ENCODE data around the gene CCHCR1. TPM values are rescaled to one million over a fixed set of nuclear protein-coding genes. Genes with fewer than 3 reads are reported as not detected.

The CCHCR1 gene
- total and polyA plus RNA-seq, 2 experiments from 2014 or later: 19.8 to 46.7 TPM

GRCh38 chr6:31132806-31133205 is 24.8 kb downstream of the CCHCR1 start:
- peaks cover 4% of the 10 kb centered on the region; the same call in 2 of the 3 replicates for H3K9me3 Mint-ChIP-seq
- Histone ChIP-seq H3K4me3 (no peak overlapping the region), H2AFZ (no peak overlapping the region), H3K79me2 (replicated peaks; ENCODE audit: insufficient read depth) (no peaks in the 10 kb centered on the region), H4K20me1 (replicated peaks; ENCODE audit: insufficient read depth) (no peaks in the 10 kb centered on the region), H3K27me3 (ENCODE audit: insufficient read depth) (no peaks in the 10 kb centered on the region), H3K4me2 (no peak overlapping the region), H3F3A (replicated peaks; ENCODE audit: low read depth) (0 out of 2 replicates have a peak, but pooled peaks cover under 1% of the 10 kb centered on the region), H3K9me2 (ENCODE audit: insufficient read depth) (no peaks in the 10 kb centered on the region), H3K36me3 (ENCODE audit: insufficient read depth) (no peaks in the 10 kb centered on the region), H3K4me1 (ENCODE audit: insufficient read depth) (0 out of 2 replicates have a peak, but pooled peaks cover 4% of the 10 kb centered on the region), H3K27ac (ENCODE audit: low read depth) (no peak overlapping the region)
- H3K27me3 Mint-ChIP-seq (ENCODE audit: insufficient read depth, low read depth, poor library complexity): no peaks in the 10 kb centered on the region
- no peak overlapping the region for H3K4me3 Mint-ChIP-seq
- TF ChIP-seq STAT1 (IDR thresholded peaks at IDR 0.05; ENCODE audit: unreplicated experiment) (no peak), CTCF (conservative IDR thresholded peaks at IDR 0.05; ENCODE audit: low read depth in 2 of 2) (no peak), NANOG (IDR thresholded peaks at IDR 0.05; ENCODE audit: borderline replicate concordance) (no peak)
- 0 out of 3 replicates have a peak, but pooled peaks cover 3% of the 10 kb centered on the region for H3K36me3 Mint-ChIP-seq (ENCODE audit: low read depth)
- no peak for ATAC-seq
- H3K4me1 Mint-ChIP-seq: peaks cover 17% of the 10 kb centered on the region
- H3K27ac Mint-ChIP-seq: no peak overlapping the region
- no peak for DNase-seq (ENCODE audit: low spot score)

- DNase-seq (ENCODE audit: low spot score) (no peak), ATAC-seq (no peak)
- H3K36me3 Mint-ChIP-seq (ENCODE audit: low read depth): no peaks in the 10 kb centered on the region
- no peak overlapping the region for H3K27ac Mint-ChIP-seq
- H3K9me2 ChIP-seq (ENCODE audit: insufficient read depth): no peaks in the 10 kb centered on the region
- no peak for TF ChIP-seq JUNB (IDR thresholded peaks at IDR 0.05; ENCODE audit: unreplicated experiment)
- TF ChIP-seq ETS1 (IDR thresholded peaks at IDR 0.05): no peak
- no peak for TF ChIP-seq REST (IDR thresholded peaks at IDR 0.05; ENCODE audit: unreplicated experiment)
- TF ChIP-seq CREB1 (CRISPR knock-in tag; IDR thresholded peaks at IDR 0.05; ENCODE audit: low read depth): no peak
- no peak overlapping the region for H3K4me3 Mint-ChIP-seq
- no peaks in the 10 kb centered on the region for H3K27me3 ChIP-seq (ENCODE audit: insufficient read depth)
- 0 out of 2 replicates have a peak, but pooled peaks cover 4% of the 10 kb centered on the region for H3F3A ChIP-seq (replicated peaks; ENCODE audit: low read depth)
- no peak overlapping the region for H3K4me2 ChIP-seq
- H3K27me3 Mint-ChIP-seq (ENCODE audit: insufficient read depth, low read depth, poor library complexity): no peaks in the 10 kb centered on the region
- H3K79me2 ChIP-seq (replicated peaks; ENCODE audit: insufficient read depth): no peaks in the 10 kb centered on the region
- no peak overlapping the region for H3K4me3 ChIP-seq
- no peak overlapping the region for H2AFZ ChIP-seq
- H3K4me1 Mint-ChIP-seq: peaks cover 16% of the 10 kb centered on the region
- no peaks in the 10 kb centered on the region for H3K36me3 ChIP-seq (ENCODE audit: insufficient read depth)
- H3K9me3 Mint-ChIP-seq: no peaks in the 10 kb centered on the region; the same call in 1 of the 3 replicates
- H3K27ac ChIP-seq (ENCODE audit: low read depth): no peak overlapping the region
- no peaks in the 10 kb centered on the region for H4K20me1 ChIP-seq (replicated peaks; ENCODE audit: insufficient read depth)
- 0 out of 2 replicates have a peak, but pooled peaks cover 4% of the 10 kb centered on the region for H3K4me1 ChIP-seq (ENCODE audit: insufficient read depth)
Measured at GRCh38 chr6:31131595-31131994, 26.0 kb downstream of the CCHCR1 start.
